H9 (cell line): ENCODE data around the gene HKDC1. TPM values are rescaled to one million over a fixed set of nuclear protein-coding genes. Genes with fewer than 3 reads are reported as not detected.
A peak's percentile ranks its signal among the peaks of the same experiment; 100 is the strongest.

Source experiments
- DNase-seq: peaks from one replicate; pipeline ENCODE4 v3.0.0-alpha.2; 2017
- H2AFZ ChIP-seq: one replicate; pipeline ENCODE4 v1.6.1; 2013; ENCODE audit warnings: mild to moderate bottlenecking, low read length, control low read depth, moderate library complexity
- H2AK5ac ChIP-seq: 2 replicates; pipeline ENCODE4 v1.6.1; 2013; ENCODE audit warnings: low read length, control low read depth, mixed read lengths; ENCODE audit not compliant: insufficient read length
- H2BK120ac ChIP-seq: one replicate; pipeline ENCODE4 v1.6.1; 2013; ENCODE audit warnings: low read depth, mild to moderate bottlenecking, low read length, control low read depth, inconsistent platforms; ENCODE audit not compliant: poor library complexity, severe bottlenecking
- H2BK12ac ChIP-seq: 2 replicates; pipeline ENCODE4 v1.6.1; 2013; ENCODE audit warnings: low read length, control low read depth, mixed read lengths, low read depth; ENCODE audit not compliant: insufficient read length
- H2BK15ac ChIP-seq: 2 replicates; pipeline ENCODE4 v1.6.1; 2013; ENCODE audit warnings: low read depth, low read length, control low read depth
- H2BK20ac ChIP-seq: one replicate; pipeline ENCODE4 v1.6.1; 2013; ENCODE audit warnings: low read depth, mild to moderate bottlenecking, low read length, control low read depth, inconsistent platforms; ENCODE audit not compliant: poor library complexity, severe bottlenecking
- H2BK5ac ChIP-seq: 2 replicates; pipeline ENCODE4 v1.6.1; 2013; ENCODE audit warnings: low read length, control low read depth, mixed read lengths; ENCODE audit not compliant: insufficient read length
- H3K14ac ChIP-seq: 2 replicates; pipeline ENCODE4 v1.6.1; 2013; ENCODE audit warnings: low read length, control low read depth; ENCODE audit not compliant: insufficient read depth
- H3K18ac ChIP-seq: 2 replicates; pipeline ENCODE4 v1.6.1; 2013; ENCODE audit warnings: low read depth, mild to moderate bottlenecking, mixed read lengths, low read length, control low read depth; ENCODE audit not compliant: insufficient read length
- H3K23ac ChIP-seq: 2 replicates; pipeline ENCODE4 v1.6.1; 2013; ENCODE audit warnings: low read length, control low read depth, mixed read lengths, low read depth; ENCODE audit not compliant: insufficient read length
- H3K23me2 ChIP-seq: 2 replicates; pipeline ENCODE4 v1.6.1; 2013; ENCODE audit warnings: low read depth, mild to moderate bottlenecking, mixed read lengths, low read length, control low read depth; ENCODE audit not compliant: insufficient read length, poor library complexity, severe bottlenecking
- H3K27ac ChIP-seq: 2 replicates; pipeline ENCODE4 v1.5.1; 2013; ENCODE audit warnings: low read length, control low read depth, mixed read lengths, low read depth; ENCODE audit not compliant: insufficient read length
- H3K27me3 ChIP-seq: 2 replicates; pipeline ENCODE4 v1.6.1; 2013; ENCODE audit warnings: low read length, control low read depth, inconsistent platforms; ENCODE audit not compliant: insufficient read depth
- H3K4ac ChIP-seq: 2 replicates; pipeline ENCODE4 v1.6.1; 2013; ENCODE audit warnings: low read depth, mild to moderate bottlenecking, control low read depth, inconsistent platforms, low read length, moderate library complexity
- H3K4me1 ChIP-seq: 2 replicates; pipeline ENCODE4 v1.6.1; 2013; ENCODE audit warnings: low read length, control low read depth, inconsistent platforms; ENCODE audit not compliant: insufficient read depth
- H3K4me2 ChIP-seq: 2 replicates; pipeline ENCODE4 v1.6.1; 2013; ENCODE audit warnings: low read length, control low read depth, mixed read lengths; ENCODE audit not compliant: insufficient read length, insufficient read depth
- H3K56ac ChIP-seq: 2 replicates; pipeline ENCODE4 v1.6.1; 2013; ENCODE audit warnings: low read depth, mild to moderate bottlenecking, mixed read lengths, low read length, control low read depth; ENCODE audit not compliant: insufficient read length
- H3K79me1 ChIP-seq: 2 replicates; pipeline ENCODE4 v1.6.1; 2013; ENCODE audit warnings: low read depth, mild to moderate bottlenecking, moderate library complexity, low read length, control low read depth, inconsistent platforms; ENCODE audit not compliant: insufficient read depth, poor library complexity, severe bottlenecking
- H3K79me2 ChIP-seq: 2 replicates; pipeline ENCODE4 v1.6.1; 2013; ENCODE audit warnings: low read length, control low read depth, inconsistent platforms; ENCODE audit not compliant: insufficient read depth
- H3K9ac ChIP-seq: 2 replicates; pipeline ENCODE4 v1.6.1; 2013; ENCODE audit warnings: low read length, control low read depth, mixed read lengths; ENCODE audit not compliant: insufficient read length; ENCODE audit errors: extremely low read depth
- H3K9me3 ChIP-seq: one replicate; pipeline ENCODE4 v1.6.1; 2013; ENCODE audit warnings: low read depth, low read length, inconsistent platforms; ENCODE audit not compliant: control insufficient read depth
- H3T11ph ChIP-seq: one replicate; pipeline ENCODE4 v1.6.1; 2013; ENCODE audit warnings: mild to moderate bottlenecking, low read length, control low read depth, inconsistent platforms
- H4K20me1 ChIP-seq: one replicate; pipeline ENCODE4 v1.6.1; 2013; ENCODE audit not compliant: control insufficient read depth, insufficient read length, insufficient read depth
- H4K5ac ChIP-seq: 2 replicates; pipeline ENCODE4 v1.6.1; 2013; ENCODE audit warnings: low read depth, mild to moderate bottlenecking, mixed read lengths, low read length, control low read depth; ENCODE audit not compliant: insufficient read length
- H4K8ac ChIP-seq: replicated peaks from 2 replicates; pipeline ENCODE4 v1.6.1; 2013; ENCODE audit warnings: low read length, control low read depth, mixed read lengths, low read depth; ENCODE audit not compliant: insufficient read length
- H4K91ac ChIP-seq: 2 replicates; pipeline ENCODE4 v1.6.1; 2013; ENCODE audit warnings: low read depth, mild to moderate bottlenecking, moderate library complexity, mixed read lengths, low read length, control low read depth; ENCODE audit not compliant: insufficient read length
- H3K27ac Mint-ChIP-seq, 3 experiments: 2 replicates in 2 of 3; 3 replicates in 1 of 3; pipeline ENCODE4 v1.8.0; 2020 to 2021; ENCODE audit warnings: mixed read lengths in 3 of 3, mild to moderate bottlenecking in 1 of 3, moderate library complexity in 1 of 3
- H3K27me3 Mint-ChIP-seq: 2 replicates; pipeline ENCODE4 v1.8.0; 2021; ENCODE audit warnings: low read depth, mild to moderate bottlenecking, moderate library complexity, mixed read lengths
- H3K36me3 Mint-ChIP-seq, 3 experiments: 2 replicates in 2 of 3; 3 replicates in 1 of 3; pipeline ENCODE4 v1.8.0; 2020 to 2021; ENCODE audit warnings: low read depth in 3 of 3, mixed read lengths in 3 of 3; ENCODE audit not compliant: insufficient read depth in 1 of 3
- H3K4me1 Mint-ChIP-seq, 2 experiments: 2 replicates each; pipeline ENCODE4 v1.8.0; 2020; ENCODE audit warnings: mixed read lengths in 2 of 2
- H3K4me3 Mint-ChIP-seq, 2 experiments: 2 replicates in 1 of 2; 3 replicates in 1 of 2; pipeline ENCODE4 v1.8.0; 2020 to 2021; ENCODE audit warnings: mild to moderate bottlenecking in 2 of 2, mixed read lengths in 2 of 2, moderate library complexity in 1 of 2
- H3K9me3 Mint-ChIP-seq, 2 experiments: 2 replicates in 1 of 2; 3 replicates in 1 of 2; pipeline ENCODE4 v1.8.0; 2020; ENCODE audit warnings: mild to moderate bottlenecking in 2 of 2, mixed read lengths in 2 of 2, moderate library complexity in 1 of 2
- CTCF ChIP-seq: fragments of 200-600 bp; sonication (generic); conservative IDR thresholded peaks from 3 replicates; pipeline ENCODE4 v1.8.0; 2021; ENCODE audit warnings: antibody characterized with exemption, mild to moderate bottlenecking
- WGBS: extraction: QIAGEN DNeasy Blood & Tissue Kit; methylation state at CpG from one replicate; pipeline ENCODE4 v1.1.7; 2013; ENCODE audit warnings: missing lambda C conversion rate, low lambda C conversion rate, mixed read lengths; ENCODE audit not compliant: insufficient read length; ENCODE audit errors: extremely low coverage; 5-methylcytosine and 5-hydroxymethylcytosine counted together
- total RNA-seq: library from RNA; stranded (reverse); gene quantifications from 2 replicates; pipeline ENCODE4 v1.2.1, GENCODE V29; 2021

Gene HKDC1
- total RNA-seq, 1 experiment from 2014 or later, result not detected

GRCh38 chr10:69182005-69182404 is 38.1 kb upstream of the HKDC1 start:
- no CpG with 5 or more reads among the region's 4 CpGs for WGBS
- H3K9me3 Mint-ChIP-seq, result no peaks in the 10 kb centered on the region
- no peaks in the 10 kb centered on the region for H3K27me3 ChIP-seq

More at GRCh38 chr10:69182005-69182404, 38.1 kb upstream of the HKDC1 start:
- H3K23me2 ChIP-seq, result peaks cover 5% of the 10 kb centered on the region
- H2BK120ac ChIP-seq, result no peak overlapping the region
- H3T11ph ChIP-seq, result no peak overlapping the region
- Mint-ChIP-seq H3K27ac (no peak overlapping the region), H3K4me1 (peaks cover 8 to 13% of the 10 kb centered on the region in 2 experiments), H3K27me3 (no peaks in the 10 kb centered on the region), H3K4me3 (peak overlapping the region in 1 of 2 experiments; percentile 24; a peak in 1 of 5 replicates), H3K36me3 (peaks cover 6 to 32% (median 23%) of the 10 kb centered on the region in 3 experiments; a peak in 5 of 7 replicates)
- no peak overlapping the region for H3K27ac ChIP-seq
- H4K20me1 ChIP-seq, result no peaks in the 10 kb centered on the region
- no peaks in the 10 kb centered on the region for H3K4me1 ChIP-seq
- H3K9ac ChIP-seq, result no peak overlapping the region
- DNase-seq, result no peak
- H3K79me1 ChIP-seq, result peaks cover 15% of the 10 kb centered on the region
- no peaks in the 10 kb centered on the region for H3K9me3 ChIP-seq
- no peak overlapping the region for H2BK15ac ChIP-seq
- peaks cover 23% of the 10 kb centered on the region; the same call in 1 of the 2 replicates for H3K79me2 ChIP-seq
- H3K14ac ChIP-seq, result no peak overlapping the region
- no peak overlapping the region for H4K5ac ChIP-seq
- TF ChIP-seq CTCF, result no peak
- no peak overlapping the region for H3K23ac ChIP-seq
- no peak overlapping the region for H3K18ac ChIP-seq
- H2BK5ac ChIP-seq, result no peak overlapping the region
- no peak overlapping the region for H2BK20ac ChIP-seq
- H4K8ac ChIP-seq, result no peak overlapping the region
- H2AK5ac ChIP-seq, result no peak overlapping the region
- H2AFZ ChIP-seq, result no peak overlapping the region
- H3K56ac ChIP-seq, result no peak overlapping the region
- H3K4ac ChIP-seq, result no peak overlapping the region
- H3K4me2 ChIP-seq, result no peak overlapping the region
- no peak overlapping the region for H2BK12ac ChIP-seq
- no peak overlapping the region for H4K91ac ChIP-seq
